GM12878 (cell line): ENCODE results near the gene ARHGAP15. TPM values are rescaled to one million over a fixed set of nuclear protein-coding genes. Genes with fewer than 3 reads are reported as not detected.

Experiments used
- ATAC-seq: fragments of 200-7000 bp; cut with Tn5 transposase; 3 replicates; pipeline ENCODE4 v1.9.1; 2020; ENCODE audit warnings: mild to moderate bottlenecking, moderate library complexity
- BruUV-seq: library from RNA; stranded (reverse); fragments of 400-500 nt; replicated peaks from 2 replicates; lab custom pipeline; 2021; lab: Mats Ljungman, UMichigan
- CTCF ChIA-PET: fragments of 300-600 bp; sonication (Branson Sonifier 250); formaldehyde crosslinking; extraction: SDS; loops from one replicate; lab custom pipeline; 2021; ENCODE audit warnings: inconsistent platforms; lab: Yijun Ruan, JAX
- POLR2A ChIA-PET: fragments of 350-600 bp; formaldehyde crosslinking; extraction: SDS; loops from one replicate; lab custom pipeline; 2021; ENCODE audit warnings: inconsistent platforms; lab: Charles Lee
- RAD21 ChIA-PET: fragments of 300-600 bp; sonication (Branson Sonifier 250); formaldehyde crosslinking; loops from one replicate; lab custom pipeline; 2023; ENCODE audit warnings: antibody characterized with exemption; ENCODE audit not compliant: unreplicated experiment; lab: Charles Lee
- SMC1A ChIA-PET: fragments of 300-600 bp; sonication (Branson Sonifier 250); formaldehyde crosslinking; loops from one replicate; lab custom pipeline; 2023; ENCODE audit not compliant: unreplicated experiment, uncharacterized antibody; lab: Charles Lee
- DNase-seq: peaks from one replicate; pipeline ENCODE4 v3.0.0-alpha.2; 2011; ENCODE audit warnings: low read depth, low spot score
- FAIRE-seq: peaks from 3 replicates; lab custom pipeline; 2011; peaks lifted over from hg19 to GRCh38; lab: Jason Lieb, UNC
- H2AFZ ChIP-seq: 2 replicates; pipeline ENCODE4 v1.6.0; 2011; ENCODE audit warnings: low read depth, low read length, control low read depth; ENCODE audit not compliant: control insufficient read depth
- H3K27ac ChIP-seq: 2 replicates; pipeline ENCODE4 v1.5.1; 2011; ENCODE audit warnings: control low read depth; ENCODE audit not compliant: control insufficient read depth, insufficient read depth
- H3K27me3 ChIP-seq, 2 experiments: replicated peaks in 1 of 2; 2 replicates each; pipeline versions ENCODE4 v1.6.0 to v1.6.1; 2011; ENCODE audit warnings: low read length in 1 of 2; ENCODE audit not compliant: control insufficient read depth in 2 of 2, insufficient read depth in 2 of 2
- H3K36me3 ChIP-seq, 2 experiments: 2 replicates each; pipeline ENCODE4 v1.5.1; 2011; ENCODE audit warnings: low read length in 1 of 2; ENCODE audit not compliant: control insufficient read depth in 2 of 2, insufficient read depth in 2 of 2
- H3K4me1 ChIP-seq: 2 replicates; pipeline ENCODE4 v1.6.1; 2011; ENCODE audit warnings: mild to moderate bottlenecking, low read length, moderate library complexity, mixed read lengths; ENCODE audit not compliant: control insufficient read depth, insufficient read depth
- H3K4me2 ChIP-seq: 2 replicates; pipeline ENCODE4 v1.6.0; 2011; ENCODE audit warnings: control low read depth; ENCODE audit not compliant: control insufficient read depth, insufficient read depth
- H3K4me3 ChIP-seq: fragments of 200-600 bp; sonication (generic); 2 replicates; pipeline ENCODE4 v1.5.1; 2016
- H3K79me2 ChIP-seq: 2 replicates; pipeline ENCODE4 v1.6.0; 2011; ENCODE audit warnings: low read length; ENCODE audit not compliant: control insufficient read depth, insufficient read depth
- H3K9ac ChIP-seq: 2 replicates; pipeline ENCODE4 v1.8.0; 2011; ENCODE audit warnings: low read length, control low read depth, mixed read lengths; ENCODE audit not compliant: control insufficient read depth, insufficient read depth
- H3K9me3 ChIP-seq: replicated peaks from 3 replicates; pipeline ENCODE4 v1.5.1; 2011; ENCODE audit warnings: mild to moderate bottlenecking, low read length; ENCODE audit not compliant: control insufficient read depth, insufficient read depth
- H4K20me1 ChIP-seq: 2 replicates; pipeline ENCODE4 v1.6.0; 2011; ENCODE audit not compliant: control insufficient read depth, insufficient read depth
- BCL11A ChIP-seq: IDR thresholded peaks from 2 replicates; pipeline ENCODE4 v1.6.1; 2011; ENCODE audit warnings: low read depth, low read length
- BRCA1 ChIP-seq: IDR thresholded peaks from 2 replicates; pipeline ENCODE4 v1.6.1; 2011; ENCODE audit warnings: low read depth, low read length, improper control_type of control experiment
- CREM ChIP-seq: IDR thresholded peaks from 2 replicates; pipeline ENCODE4 v1.6.1; 2014; ENCODE audit warnings: antibody characterized with exemption, low read depth
- EP300 ChIP-seq, 2 experiments: fragments of 150-350 bp in 1 of 2; IDR thresholded peaks; 2 replicates each; pipeline ENCODE4 v1.6.1; 2011 to 2012; ENCODE audit warnings: low read depth in 2 of 2, low read length in 2 of 2, borderline replicate concordance in 1 of 2, improper control_type of control experiment in 1 of 2, inconsistent platforms in 1 of 2; ENCODE audit not compliant: control insufficient read depth in 1 of 2
- HDGF ChIP-seq: fragments of 450-650 bp; IDR thresholded peaks from 2 replicates; pipeline ENCODE4 v1.6.1; 2016; ENCODE audit warnings: antibody characterized with exemption
- KAT2A ChIP-seq: conservative IDR thresholded peaks from 2 replicates; pipeline ENCODE4 v1.6.1; 2011; ENCODE audit warnings: low read depth, low read length; ENCODE audit not compliant: control insufficient read depth
- MTA2 ChIP-seq: fragments of 450-650 bp; IDR thresholded peaks from 2 replicates; pipeline ENCODE4 v1.6.1; 2016; ENCODE audit warnings: low read depth, mild to moderate bottlenecking, moderate library complexity
- MXI1 ChIP-seq: fragments of 150-350 bp; IDR thresholded peaks from 2 replicates; pipeline ENCODE4 v1.6.1; 2011; ENCODE audit warnings: low read depth, mild to moderate bottlenecking, inconsistent platforms, low read length, improper control_type of control experiment
- MYC ChIP-seq: IDR thresholded peaks from 2 replicates; pipeline ENCODE4 v1.6.1; 2011; ENCODE audit warnings: mild to moderate bottlenecking, low read length, moderate library complexity, inconsistent platforms; ENCODE audit not compliant: insufficient read depth, insufficient replicate concordance, insufficient read length, severe bottlenecking
- RFX5 ChIP-seq: IDR thresholded peaks from 2 replicates; pipeline ENCODE4 v1.6.1; 2011; ENCODE audit warnings: low read depth, low read length, improper control_type of control experiment
- SP1 ChIP-seq: IDR thresholded peaks from one replicate; pipeline ENCODE4 v1.6.1; 2011; ENCODE audit warnings: low read depth, low read length
- TBL1XR1 ChIP-seq: IDR thresholded peaks from 2 replicates; pipeline ENCODE4 v1.6.1; 2012; ENCODE audit warnings: low read depth, low read length, improper control_type of control experiment
- TCF12 ChIP-seq: IDR thresholded peaks from 2 replicates; pipeline ENCODE4 v1.6.1; 2011; ENCODE audit warnings: low read depth, mild to moderate bottlenecking, low read length
- ZBED1 ChIP-seq: IDR thresholded peaks from 2 replicates; pipeline ENCODE4 v1.6.1; 2016; ENCODE audit warnings: borderline replicate concordance
- ZNF622 ChIP-seq: fragments of 450-650 bp; IDR thresholded peaks from 2 replicates; pipeline ENCODE4 v1.6.1; 2017; ENCODE audit warnings: mild to moderate bottlenecking, inconsistent platforms
- WGBS: methylation state at CpG from one replicate; pipeline ENCODE4 v1.1.6; 2016; ENCODE audit warnings: low lambda C conversion rate; ENCODE audit not compliant: insufficient replicate concordance, insufficient coverage; ENCODE audit errors: missing lambda C conversion rate; 5-methylcytosine and 5-hydroxymethylcytosine counted together
- in situ Hi-C: fragments of 300-500 bp; cut with MboI; formaldehyde crosslinking; loops from 9 replicates; pipeline ENCODE4 v1.14.3; 2018; ENCODE audit warnings: mixed read lengths
- intact Hi-C: fragments of 100-400 bp; cut with micrococcal nuclease; formaldehyde crosslinking; loops from one replicate; pipeline ENCODE4 v1.14.2; 2022; ENCODE audit not compliant: unreplicated experiment
- polyA plus RNA-seq, 11 experiments: library from polyadenylated mRNA; depleted of rRNA in 4 of 11; unstranded in 6 of 11; stranded (reverse) in 5 of 11; fragments of >200 nt; fragmentation: Nextera tagmentation in 4 of 11; fragmentation: Illumina TruSeq in 1 of 11; extraction: Ambion mirVana in 4 of 11; extraction: Trizol in 1 of 11; gene quantifications; 1 replicate in 1 of 11; 2 replicates in 10 of 11; pipeline versions ENCODE4 v1.2.1 to v1.2.3, GENCODE V29; 2011 to 2016; ENCODE audit warnings: inconsistent platforms in 2 of 11, missing spikeins in 2 of 11, low read depth in 1 of 11
- total RNA-seq, 4 experiments: library from RNA; depleted of rRNA in 3 of 4; stranded (reverse); fragments of >200 nt in 3 of 4; fragmentation: Illumina TruSeq in 1 of 4; extraction: Trizol in 1 of 4; gene quantifications; 2 replicates each; pipeline versions ENCODE4 v1.2.1 to v1.2.3, GENCODE V29; 2013 to 2021
- TF ChIP-seq, protein P1 (sequence below): fragments of 450-650 bp; IDR thresholded peaks from 2 replicates; pipeline ENCODE4 v1.6.1; 2017; ENCODE audit warnings: low read depth, mild to moderate bottlenecking, moderate library complexity
- TF ChIP-seq, protein P2 (sequence below): fragments of 450-650 bp; formaldehyde crosslinking; IDR thresholded peaks from 2 replicates; pipeline ENCODE4 v1.5.0; 2022; ENCODE audit warnings: mild to moderate bottlenecking, missing genetic modification characterization
- TF ChIP-seq, protein P3 (sequence below): IDR thresholded peaks from 2 replicates; pipeline ENCODE4 v1.6.1; 2012; ENCODE audit warnings: low read depth, low read length, improper control_type of control experiment

The ARHGAP15 gene
- total and polyA plus RNA-seq, 10 of the 15 experiments (the other 5 are each of a cell fraction or from before 2014, with no cell fraction given), result 38.0 to 92.6 (median 66.7) TPM

DNA sequence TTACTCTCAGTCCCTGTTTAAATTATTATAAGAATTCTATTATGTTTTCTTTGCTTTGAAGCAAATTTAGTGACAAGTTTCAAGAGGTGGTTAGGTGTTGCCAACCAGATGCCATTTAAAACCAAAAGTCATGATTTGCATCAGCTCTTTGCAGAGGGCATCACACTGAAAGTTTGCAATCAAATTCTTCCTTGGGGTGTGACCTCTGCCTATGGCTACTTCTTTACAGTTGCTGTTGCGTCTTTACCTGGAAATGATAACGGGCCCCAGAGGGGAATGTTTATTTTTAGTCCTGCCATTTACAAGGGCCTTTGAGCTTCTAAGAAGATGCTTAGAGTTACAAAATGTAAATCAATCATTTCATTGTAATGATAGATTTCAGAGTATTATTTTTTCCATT is 561.0 kb downstream of the ARHGAP15 start:
- no peak overlapping the region for H2AFZ ChIP-seq
- H3K4me3 ChIP-seq, result no peak overlapping the region
- H3K79me2 ChIP-seq, result no peaks in the 10 kb centered on the region
- no peaks in the 10 kb centered on the region for H3K36me3 ChIP-seq
- no peak overlapping the region for H3K9ac ChIP-seq
- H4K20me1 ChIP-seq, result no peaks in the 10 kb centered on the region
- CTCF ChIA-PET, result interaction anchor here (2.5 kb wide), 1 partner anchor 10 kb away, joined by 9 read pairs; no protein-coding TSS in a partner anchor
- no peak for FAIRE-seq
- no peak for DNase-seq
- H3K27ac ChIP-seq, result no peak overlapping the region
- no peaks in the 10 kb centered on the region for H3K27me3 ChIP-seq
- no peaks in the 10 kb centered on the region for H3K4me1 ChIP-seq
- no peak overlapping the region for H3K4me2 ChIP-seq
- H3K9me3 ChIP-seq, result no peaks in the 10 kb centered on the region
- SMC1A ChIA-PET, result interaction anchor here (1.1 to 1.6 kb wide), 4 partner anchors 9 to 115 kb away, joined by 3 to 5 read pairs (median 4); no protein-coding TSS in a partner anchor
- ATAC-seq, result no peak
- intact Hi-C loops, result no loop called here
- TF ChIP-seq EP300 (IDR thresholded peaks at IDR 0.05; ENCODE audit: borderline replicate concordance in 1 of 2, control insufficient read depth in 1 of 2, low read depth in 2 of 2, low read length in 2 of 2) (no peak), HDGF (no peak), TBL1XR1 (no peak), BCL11A (no peak), KAT2A (no peak), MTA2 (no peak), TCF12 (no peak), MYC (no peak), MXI1 (no peak), CREM (no peak), ZNF622 (no peak), BRCA1 (no peak), RFX5 (no peak), SP1 (no peak), ZBED1 (no peak)
- TF ChIP-seq, protein P1, sequence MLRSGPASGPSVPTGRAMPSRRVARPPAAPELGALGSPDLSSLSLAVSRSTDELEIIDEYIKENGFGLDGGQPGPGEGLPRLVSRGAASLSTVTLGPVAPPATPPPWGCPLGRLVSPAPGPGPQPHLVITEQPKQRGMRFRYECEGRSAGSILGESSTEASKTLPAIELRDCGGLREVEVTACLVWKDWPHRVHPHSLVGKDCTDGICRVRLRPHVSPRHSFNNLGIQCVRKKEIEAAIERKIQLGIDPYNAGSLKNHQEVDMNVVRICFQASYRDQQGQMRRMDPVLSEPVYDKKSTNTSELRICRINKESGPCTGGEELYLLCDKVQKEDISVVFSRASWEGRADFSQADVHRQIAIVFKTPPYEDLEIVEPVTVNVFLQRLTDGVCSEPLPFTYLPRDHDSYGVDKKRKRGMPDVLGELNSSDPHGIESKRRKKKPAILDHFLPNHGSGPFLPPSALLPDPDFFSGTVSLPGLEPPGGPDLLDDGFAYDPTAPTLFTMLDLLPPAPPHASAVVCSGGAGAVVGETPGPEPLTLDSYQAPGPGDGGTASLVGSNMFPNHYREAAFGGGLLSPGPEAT, result no peak
- TF ChIP-seq, protein P2, sequence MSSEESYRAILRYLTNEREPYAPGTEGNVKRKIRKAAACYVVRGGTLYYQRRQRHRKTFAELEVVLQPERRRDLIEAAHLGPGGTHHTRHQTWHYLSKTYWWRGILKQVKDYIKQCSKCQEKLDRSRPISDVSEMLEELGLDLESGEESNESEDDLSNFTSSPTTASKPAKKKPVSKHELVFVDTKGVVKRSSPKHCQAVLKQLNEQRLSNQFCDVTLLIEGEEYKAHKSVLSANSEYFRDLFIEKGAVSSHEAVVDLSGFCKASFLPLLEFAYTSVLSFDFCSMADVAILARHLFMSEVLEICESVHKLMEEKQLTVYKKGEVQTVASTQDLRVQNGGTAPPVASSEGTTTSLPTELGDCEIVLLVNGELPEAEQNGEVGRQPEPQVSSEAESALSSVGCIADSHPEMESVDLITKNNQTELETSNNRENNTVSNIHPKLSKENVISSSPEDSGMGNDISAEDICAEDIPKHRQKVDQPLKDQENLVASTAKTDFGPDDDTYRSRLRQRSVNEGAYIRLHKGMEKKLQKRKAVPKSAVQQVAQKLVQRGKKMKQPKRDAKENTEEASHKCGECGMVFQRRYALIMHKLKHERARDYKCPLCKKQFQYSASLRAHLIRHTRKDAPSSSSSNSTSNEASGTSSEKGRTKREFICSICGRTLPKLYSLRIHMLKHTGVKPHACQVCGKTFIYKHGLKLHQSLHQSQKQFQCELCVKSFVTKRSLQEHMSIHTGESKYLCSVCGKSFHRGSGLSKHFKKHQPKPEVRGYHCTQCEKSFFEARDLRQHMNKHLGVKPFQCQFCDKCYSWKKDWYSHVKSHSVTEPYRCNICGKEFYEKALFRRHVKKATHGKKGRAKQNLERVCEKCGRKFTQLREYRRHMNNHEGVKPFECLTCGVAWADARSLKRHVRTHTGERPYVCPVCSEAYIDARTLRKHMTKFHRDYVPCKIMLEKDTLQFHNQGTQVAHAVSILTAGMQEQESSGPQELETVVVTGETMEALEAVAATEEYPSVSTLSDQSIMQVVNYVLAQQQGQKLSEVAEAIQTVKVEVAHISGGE (CRISPR knock-in tag), result no peak
- TF ChIP-seq, protein P3, sequence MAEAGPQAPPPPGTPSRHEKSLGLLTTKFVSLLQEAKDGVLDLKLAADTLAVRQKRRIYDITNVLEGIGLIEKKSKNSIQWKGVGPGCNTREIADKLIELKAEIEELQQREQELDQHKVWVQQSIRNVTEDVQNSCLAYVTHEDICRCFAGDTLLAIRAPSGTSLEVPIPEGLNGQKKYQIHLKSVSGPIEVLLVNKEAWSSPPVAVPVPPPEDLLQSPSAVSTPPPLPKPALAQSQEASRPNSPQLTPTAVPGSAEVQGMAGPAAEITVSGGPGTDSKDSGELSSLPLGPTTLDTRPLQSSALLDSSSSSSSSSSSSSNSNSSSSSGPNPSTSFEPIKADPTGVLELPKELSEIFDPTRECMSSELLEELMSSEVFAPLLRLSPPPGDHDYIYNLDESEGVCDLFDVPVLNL, result no peak
- TF ChIP-seq, all 136 proteins: peak for 0
- ChIA-PET POLR2A (no interaction called here), RAD21 (no interaction called here)
- 72% methylated on average over 2 of the region's 2 CpGs for WGBS
- no TSS peak for BruUV-seq
- in situ Hi-C loops, result no loop called here
